HG03354 (cell line): ENCODE results near the gene THBS3.
"Not testable (repeated sequence)": the region's sequence is repeated elsewhere in the genome, so short reads cannot be mapped to it uniquely, and the experiment has no call there.

Experiments
- ATAC-seq: cut with Tn5 transposase; IDR thresholded peaks from one replicate; pipeline ENCODE4 v1.9.1; 2021; ENCODE audit warnings: mild to moderate bottlenecking; ENCODE audit not compliant: unreplicated experiment, poor library complexity, severe bottlenecking

THBS3 gene

DNA sequence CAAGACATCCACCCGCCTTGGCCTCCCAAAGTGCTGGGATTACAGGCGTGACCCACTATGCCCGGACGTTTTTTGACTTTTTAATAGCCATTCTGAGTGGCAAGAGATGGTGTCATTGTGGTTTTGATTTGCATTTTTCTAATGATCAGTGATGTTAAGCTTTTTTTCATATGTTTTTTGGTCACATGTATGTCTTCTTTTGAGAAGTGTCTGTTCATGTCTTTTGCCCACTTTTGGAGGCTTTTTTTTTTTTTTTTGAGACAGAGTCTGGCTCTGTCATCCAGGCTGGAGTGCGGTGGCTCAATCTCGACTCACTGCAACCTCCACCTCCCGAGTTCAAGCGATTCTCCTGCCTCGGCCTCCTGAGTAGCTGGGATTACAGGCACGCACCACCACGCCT lies 43.1 kb downstream of the THBS3 start:
- not testable (repeated sequence) for ATAC-seq

DNA sequence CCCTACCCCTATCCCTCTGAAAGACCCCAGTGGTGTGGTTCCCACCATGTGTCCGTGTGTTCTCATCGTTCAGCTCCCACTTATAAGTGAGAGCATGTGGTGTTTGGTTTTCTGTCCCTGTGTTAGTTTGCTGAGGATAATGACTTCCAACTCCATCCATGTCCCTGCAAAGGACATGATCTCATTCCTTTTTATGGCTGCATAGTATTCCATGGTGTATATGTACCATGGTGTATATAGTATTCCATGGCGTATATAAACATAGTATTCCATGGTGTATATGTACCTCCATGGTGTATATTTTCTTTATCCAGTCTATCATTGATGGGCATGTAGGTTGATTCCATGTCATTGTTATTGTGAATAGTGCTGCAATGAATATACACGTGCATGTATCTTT lies 43.9 kb downstream of the THBS3 start:
- not testable (repeated sequence) for ATAC-seq

DNA sequence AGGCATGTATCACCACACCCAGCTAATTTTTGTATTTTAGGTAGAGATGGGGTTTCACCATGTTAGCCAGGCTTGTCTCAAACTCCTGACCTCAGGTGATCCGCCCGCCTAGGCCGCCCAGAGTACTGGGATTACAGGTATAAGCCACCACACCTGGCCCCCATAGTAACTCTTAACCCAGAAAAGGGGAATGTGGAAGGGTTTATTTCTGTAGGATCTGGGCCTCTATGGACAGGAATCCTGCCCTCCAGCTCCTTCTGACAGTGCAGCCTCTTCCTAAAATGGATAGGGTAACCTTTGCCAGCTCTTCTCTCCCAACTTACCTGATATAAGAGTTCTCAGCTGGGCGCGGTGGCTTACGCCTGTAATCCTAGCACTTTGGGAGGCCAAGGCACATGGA lies 45.1 kb downstream of the THBS3 start:
- ATAC-seq: not testable (repeated sequence)

DNA sequence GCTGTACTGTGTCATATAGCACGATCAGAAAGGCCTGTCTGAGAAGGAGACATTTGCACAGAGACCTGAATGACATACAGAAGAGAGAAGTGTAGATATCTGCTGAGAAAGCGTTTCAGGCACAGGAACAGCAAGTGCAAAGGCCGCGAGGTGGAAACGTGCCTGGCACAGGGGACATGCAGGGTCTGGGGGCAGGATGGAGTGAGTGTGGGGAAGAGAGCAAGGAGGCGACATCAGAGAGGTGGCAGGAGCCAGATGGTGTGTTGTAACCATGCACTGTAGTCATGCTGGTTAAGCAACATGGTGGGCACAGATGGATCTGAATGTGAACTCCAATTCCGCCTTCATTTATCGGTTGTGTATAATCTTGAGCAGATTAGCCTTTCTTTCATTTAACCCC lies 47.6 kb downstream of the THBS3 start:
- ATAC-seq: no peak

DNA sequence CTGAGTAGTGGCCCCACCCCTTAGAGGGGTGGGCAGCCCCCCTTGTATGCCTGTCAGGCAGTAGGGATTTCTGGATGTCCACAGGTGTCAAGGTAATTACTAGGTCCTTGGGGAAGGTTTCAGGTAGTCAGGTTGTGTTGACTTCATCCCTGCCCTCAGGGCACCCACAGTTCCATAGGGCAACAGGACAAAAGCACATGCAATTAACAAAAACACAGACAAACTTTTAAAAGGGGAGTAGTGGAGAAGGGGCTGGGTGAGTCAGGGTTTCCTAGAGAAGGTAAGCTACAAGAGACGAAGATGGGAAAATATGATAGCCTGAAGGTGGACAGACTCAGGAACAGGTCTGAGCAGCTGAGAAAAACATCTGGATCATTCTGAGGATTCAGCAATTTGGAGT lies 48.7 kb downstream of the THBS3 start:
- no peak for ATAC-seq

DNA sequence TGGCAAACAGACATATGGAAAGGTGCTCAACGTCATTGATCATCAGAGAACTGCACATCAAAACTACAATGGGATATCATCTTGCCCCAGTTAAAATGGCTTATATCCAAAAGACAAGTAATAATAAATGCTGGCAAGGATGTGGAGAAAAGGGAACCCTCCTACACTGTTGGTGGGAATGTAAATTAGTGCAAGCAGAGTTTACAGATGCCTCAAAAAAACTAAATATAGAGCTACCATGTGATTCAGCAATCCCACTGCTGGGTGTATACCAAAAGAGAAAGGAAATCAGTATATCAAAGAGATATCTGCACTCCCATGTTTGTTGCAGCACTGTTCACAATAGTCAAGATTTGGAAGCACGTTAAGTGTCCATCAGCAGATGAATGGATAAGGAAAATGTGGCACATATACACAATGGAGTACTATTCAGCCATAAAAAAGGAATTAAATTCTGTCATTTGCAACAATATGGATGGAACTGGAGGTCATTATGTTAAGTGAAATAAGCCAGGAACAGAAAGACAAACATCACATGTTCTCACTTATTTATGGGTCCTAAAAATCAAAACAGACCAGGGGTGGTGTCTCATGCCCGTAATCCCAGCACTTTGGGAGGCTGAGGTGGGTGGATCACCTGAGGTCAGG lies 51.6 kb downstream of the THBS3 start:
- not testable (repeated sequence) for ATAC-seq
